ENCODE data around the gene STX8. TPM values are rescaled to one million over a fixed set of nuclear protein-coding genes. Genes with fewer than 3 reads are reported as not detected.

The STX8 gene
- polyA plus RNA-seq, 1 of the 3 experiments (the other 2 are of a cell fraction): 51.3 TPM

GRCh38 chr17:9221147-9221921 is 354.3 kb downstream of the STX8 start:
- Histone ChIP-seq H3K36me3 (replicated peaks in 1 of 2; ENCODE audit: control insufficient read depth in 1 of 2, insufficient read depth in 2 of 2, low read length in 1 of 2) (no peaks in the 10 kb centered on the region), H3K4me3 (ENCODE audit: low read depth in 2 of 2, low read length in 1 of 2) (no peak overlapping the region), H3K9me3 (peaks cover under 1% of the 10 kb centered on the region; the same call in 1 of the 2 replicates), H3K4me1 (ENCODE audit: control insufficient read depth in 1 of 2, insufficient read depth in 2 of 2, low read depth in 1 of 2, low read length in 1 of 2) (peaks cover 0 to 14% of the 10 kb centered on the region in 2 experiments; a peak in 2 of 4 replicates), H3K27me3 (ENCODE audit: insufficient read depth) (no peaks in the 10 kb centered on the region), H2AFZ (ENCODE audit: low read depth) (no peak overlapping the region), H3K9ac (no peak overlapping the region), H3K27ac (ENCODE audit: low read depth in 2 of 2, low read length in 1 of 2) (no peak overlapping the region), H3K4me2 (no peak overlapping the region), H3K9me2 (no peaks in the 10 kb centered on the region), H4K20me1 (ENCODE audit: insufficient read depth) (no peaks in the 10 kb centered on the region), H3K79me2 (ENCODE audit: insufficient read depth) (no peaks in the 10 kb centered on the region), H3F3A (replicated peaks; ENCODE audit: insufficient read depth) (no peaks in the 10 kb centered on the region)
- DNase-seq: no peak
- 71% methylated on average over 13 of the region's 25 CpGs for WGBS (ENCODE audit: low lambda C conversion rate)
- CTCF ChIA-PET: no interaction called here
- POLR2A ChIA-PET: no interaction called here
- TF ChIP-seq GATA2 (CRISPR knock-in tag; IDR thresholded peaks at IDR 0.05) (no peak), MXI1 (IDR thresholded peaks at IDR 0.05; ENCODE audit: low read depth, low read length) (no peak), CHD2 (IDR thresholded peaks at IDR 0.05; ENCODE audit: low read length, partially characterized antibody) (no peak), FOXJ3 (CRISPR knock-in tag; IDR thresholded peaks at IDR 0.05) (no peak), YY1 (IDR thresholded peaks at IDR 0.05; ENCODE audit: low read depth) (no peak), RAD21 (IDR thresholded peaks at IDR 0.05; ENCODE audit: low read length) (no peak), MAX (IDR thresholded peaks at IDR 0.05; ENCODE audit: low read depth) (no peak), RCOR1 (IDR thresholded peaks at IDR 0.05; ENCODE audit: low read length) (no peak), TEAD4 (IDR thresholded peaks at IDR 0.05; ENCODE audit: borderline replicate concordance, insufficient read depth) (no peak), POLR2AphosphoS5 (IDR thresholded peaks at IDR 0.05; ENCODE audit: low read depth, low read length) (no peak), SMC3 (IDR thresholded peaks at IDR 0.05; ENCODE audit: low read depth, low read length) (no peak), TCF12 (IDR thresholded peaks at IDR 0.05) (no peak)
- TF ChIP-seq, protein P1, sequence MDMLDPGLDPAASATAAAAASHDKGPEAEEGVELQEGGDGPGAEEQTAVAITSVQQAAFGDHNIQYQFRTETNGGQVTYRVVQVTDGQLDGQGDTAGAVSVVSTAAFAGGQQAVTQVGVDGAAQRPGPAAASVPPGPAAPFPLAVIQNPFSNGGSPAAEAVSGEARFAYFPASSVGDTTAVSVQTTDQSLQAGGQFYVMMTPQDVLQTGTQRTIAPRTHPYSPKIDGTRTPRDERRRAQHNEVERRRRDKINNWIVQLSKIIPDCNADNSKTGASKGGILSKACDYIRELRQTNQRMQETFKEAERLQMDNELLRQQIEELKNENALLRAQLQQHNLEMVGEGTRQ (IDR thresholded peaks at IDR 0.05; ENCODE audit: borderline replicate concordance, low read depth, low read length): no peak
- TF ChIP-seq, protein P2, sequence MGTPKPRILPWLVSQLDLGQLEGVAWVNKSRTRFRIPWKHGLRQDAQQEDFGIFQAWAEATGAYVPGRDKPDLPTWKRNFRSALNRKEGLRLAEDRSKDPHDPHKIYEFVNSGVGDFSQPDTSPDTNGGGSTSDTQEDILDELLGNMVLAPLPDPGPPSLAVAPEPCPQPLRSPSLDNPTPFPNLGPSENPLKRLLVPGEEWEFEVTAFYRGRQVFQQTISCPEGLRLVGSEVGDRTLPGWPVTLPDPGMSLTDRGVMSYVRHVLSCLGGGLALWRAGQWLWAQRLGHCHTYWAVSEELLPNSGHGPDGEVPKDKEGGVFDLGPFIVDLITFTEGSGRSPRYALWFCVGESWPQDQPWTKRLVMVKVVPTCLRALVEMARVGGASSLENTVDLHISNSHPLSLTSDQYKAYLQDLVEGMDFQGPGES (IDR thresholded peaks at IDR 0.05; ENCODE audit: low read depth, low read length): no peak
- TF ChIP-seq, protein P3, sequence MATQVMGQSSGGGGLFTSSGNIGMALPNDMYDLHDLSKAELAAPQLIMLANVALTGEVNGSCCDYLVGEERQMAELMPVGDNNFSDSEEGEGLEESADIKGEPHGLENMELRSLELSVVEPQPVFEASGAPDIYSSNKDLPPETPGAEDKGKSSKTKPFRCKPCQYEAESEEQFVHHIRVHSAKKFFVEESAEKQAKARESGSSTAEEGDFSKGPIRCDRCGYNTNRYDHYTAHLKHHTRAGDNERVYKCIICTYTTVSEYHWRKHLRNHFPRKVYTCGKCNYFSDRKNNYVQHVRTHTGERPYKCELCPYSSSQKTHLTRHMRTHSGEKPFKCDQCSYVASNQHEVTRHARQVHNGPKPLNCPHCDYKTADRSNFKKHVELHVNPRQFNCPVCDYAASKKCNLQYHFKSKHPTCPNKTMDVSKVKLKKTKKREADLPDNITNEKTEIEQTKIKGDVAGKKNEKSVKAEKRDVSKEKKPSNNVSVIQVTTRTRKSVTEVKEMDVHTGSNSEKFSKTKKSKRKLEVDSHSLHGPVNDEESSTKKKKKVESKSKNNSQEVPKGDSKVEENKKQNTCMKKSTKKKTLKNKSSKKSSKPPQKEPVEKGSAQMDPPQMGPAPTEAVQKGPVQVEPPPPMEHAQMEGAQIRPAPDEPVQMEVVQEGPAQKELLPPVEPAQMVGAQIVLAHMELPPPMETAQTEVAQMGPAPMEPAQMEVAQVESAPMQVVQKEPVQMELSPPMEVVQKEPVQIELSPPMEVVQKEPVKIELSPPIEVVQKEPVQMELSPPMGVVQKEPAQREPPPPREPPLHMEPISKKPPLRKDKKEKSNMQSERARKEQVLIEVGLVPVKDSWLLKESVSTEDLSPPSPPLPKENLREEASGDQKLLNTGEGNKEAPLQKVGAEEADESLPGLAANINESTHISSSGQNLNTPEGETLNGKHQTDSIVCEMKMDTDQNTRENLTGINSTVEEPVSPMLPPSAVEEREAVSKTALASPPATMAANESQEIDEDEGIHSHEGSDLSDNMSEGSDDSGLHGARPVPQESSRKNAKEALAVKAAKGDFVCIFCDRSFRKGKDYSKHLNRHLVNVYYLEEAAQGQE (IDR thresholded peaks at IDR 0.05; ENCODE audit: low read depth, low read length): no peak
- TF ChIP-seq, protein P4, sequence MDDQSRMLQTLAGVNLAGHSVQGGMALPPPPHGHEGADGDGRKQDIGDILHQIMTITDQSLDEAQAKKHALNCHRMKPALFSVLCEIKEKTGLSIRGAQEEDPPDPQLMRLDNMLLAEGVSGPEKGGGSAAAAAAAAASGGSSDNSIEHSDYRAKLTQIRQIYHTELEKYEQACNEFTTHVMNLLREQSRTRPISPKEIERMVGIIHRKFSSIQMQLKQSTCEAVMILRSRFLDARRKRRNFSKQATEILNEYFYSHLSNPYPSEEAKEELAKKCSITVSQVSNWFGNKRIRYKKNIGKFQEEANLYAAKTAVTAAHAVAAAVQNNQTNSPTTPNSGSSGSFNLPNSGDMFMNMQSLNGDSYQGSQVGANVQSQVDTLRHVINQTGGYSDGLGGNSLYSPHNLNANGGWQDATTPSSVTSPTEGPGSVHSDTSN (IDR thresholded peaks at IDR 0.05): no peak
- TF ChIP-seq, protein P5, sequence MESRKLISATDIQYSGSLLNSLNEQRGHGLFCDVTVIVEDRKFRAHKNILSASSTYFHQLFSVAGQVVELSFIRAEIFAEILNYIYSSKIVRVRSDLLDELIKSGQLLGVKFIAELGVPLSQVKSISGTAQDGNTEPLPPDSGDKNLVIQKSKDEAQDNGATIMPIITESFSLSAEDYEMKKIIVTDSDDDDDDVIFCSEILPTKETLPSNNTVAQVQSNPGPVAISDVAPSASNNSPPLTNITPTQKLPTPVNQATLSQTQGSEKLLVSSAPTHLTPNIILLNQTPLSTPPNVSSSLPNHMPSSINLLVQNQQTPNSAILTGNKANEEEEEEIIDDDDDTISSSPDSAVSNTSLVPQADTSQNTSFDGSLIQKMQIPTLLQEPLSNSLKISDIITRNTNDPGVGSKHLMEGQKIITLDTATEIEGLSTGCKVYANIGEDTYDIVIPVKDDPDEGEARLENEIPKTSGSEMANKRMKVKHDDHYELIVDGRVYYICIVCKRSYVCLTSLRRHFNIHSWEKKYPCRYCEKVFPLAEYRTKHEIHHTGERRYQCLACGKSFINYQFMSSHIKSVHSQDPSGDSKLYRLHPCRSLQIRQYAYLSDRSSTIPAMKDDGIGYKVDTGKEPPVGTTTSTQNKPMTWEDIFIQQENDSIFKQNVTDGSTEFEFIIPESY (IDR thresholded peaks at IDR 0.05; ENCODE audit: borderline replicate concordance, low read depth): no peak

Measured in SK-N-SH (cell line).